ENCODE results near the gene SNRNP70. TPM values are rescaled to one million over a fixed set of nuclear protein-coding genes. Genes with fewer than 3 reads are reported as not detected.
A peak's percentile ranks its signal among the peaks of the same experiment; 100 is the strongest.
"Not testable (repeated sequence)": the region's sequence is repeated elsewhere in the genome, so short reads cannot be mapped to it uniquely, and the experiment has no call there.

Gene SNRNP70
- total RNA-seq, 1 donor from 2014 or later, result 296 TPM

DNA sequence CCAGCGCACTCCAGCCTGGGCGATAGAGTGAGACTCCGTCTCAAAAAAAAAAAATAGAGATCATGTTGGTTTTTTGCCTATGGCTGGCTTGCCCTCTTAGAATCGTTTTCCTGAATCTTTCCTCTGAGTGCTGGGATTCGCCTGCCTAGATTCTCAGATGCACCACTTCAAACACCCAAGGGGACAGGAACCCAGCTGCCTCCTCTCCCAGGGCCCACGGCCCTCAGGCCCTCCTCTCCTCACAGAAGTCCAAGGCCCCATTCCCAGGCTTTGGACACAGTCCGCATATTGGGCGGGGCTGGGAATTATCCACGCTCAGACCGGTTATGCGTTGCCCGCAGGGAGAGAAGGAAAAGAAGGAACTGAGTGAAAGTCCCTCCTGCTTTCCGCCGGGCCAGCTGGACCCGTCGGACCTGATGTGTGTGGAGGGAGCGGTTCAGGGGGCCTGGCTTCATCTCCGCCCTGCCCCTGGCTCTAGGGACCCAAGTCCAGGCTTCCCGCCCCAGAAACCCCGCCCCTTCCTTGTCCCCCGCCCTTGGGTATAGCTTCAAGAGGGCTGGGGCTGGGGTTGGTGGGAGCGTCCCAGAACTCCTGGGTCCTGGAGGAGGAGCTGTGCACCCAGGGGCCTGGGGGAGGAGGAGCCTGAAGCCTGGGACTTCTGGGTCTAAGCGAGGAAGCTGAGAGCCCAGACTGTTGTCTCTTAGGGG lies 39.9 kb downstream of the SNRNP70 start:
- TF ChIP-seq, protein P1, sequence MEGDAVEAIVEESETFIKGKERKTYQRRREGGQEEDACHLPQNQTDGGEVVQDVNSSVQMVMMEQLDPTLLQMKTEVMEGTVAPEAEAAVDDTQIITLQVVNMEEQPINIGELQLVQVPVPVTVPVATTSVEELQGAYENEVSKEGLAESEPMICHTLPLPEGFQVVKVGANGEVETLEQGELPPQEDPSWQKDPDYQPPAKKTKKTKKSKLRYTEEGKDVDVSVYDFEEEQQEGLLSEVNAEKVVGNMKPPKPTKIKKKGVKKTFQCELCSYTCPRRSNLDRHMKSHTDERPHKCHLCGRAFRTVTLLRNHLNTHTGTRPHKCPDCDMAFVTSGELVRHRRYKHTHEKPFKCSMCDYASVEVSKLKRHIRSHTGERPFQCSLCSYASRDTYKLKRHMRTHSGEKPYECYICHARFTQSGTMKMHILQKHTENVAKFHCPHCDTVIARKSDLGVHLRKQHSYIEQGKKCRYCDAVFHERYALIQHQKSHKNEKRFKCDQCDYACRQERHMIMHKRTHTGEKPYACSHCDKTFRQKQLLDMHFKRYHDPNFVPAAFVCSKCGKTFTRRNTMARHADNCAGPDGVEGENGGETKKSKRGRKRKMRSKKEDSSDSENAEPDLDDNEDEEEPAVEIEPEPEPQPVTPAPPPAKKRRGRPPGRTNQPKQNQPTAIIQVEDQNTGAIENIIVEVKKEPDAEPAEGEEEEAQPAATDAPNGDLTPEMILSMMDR (conservative IDR thresholded peaks at IDR 0.05), result no peak
- Mint-ChIP-seq H3K9me3 (no peaks in the 10 kb centered on the region), H3K4me1 (ENCODE audit: unreplicated experiment) (peaks cover 16% of the 10 kb centered on the region), H3K4me3 (peak overlapping the region; percentile 69), H3K36me3 (no peaks in the 10 kb centered on the region), H3K27ac (peak overlapping the region; percentile 82), H3K27me3 (peaks cover 27% of the 10 kb centered on the region)
- DNase-seq (ENCODE audit: extremely low spot score, unreplicated experiment), result no peak

DNA sequence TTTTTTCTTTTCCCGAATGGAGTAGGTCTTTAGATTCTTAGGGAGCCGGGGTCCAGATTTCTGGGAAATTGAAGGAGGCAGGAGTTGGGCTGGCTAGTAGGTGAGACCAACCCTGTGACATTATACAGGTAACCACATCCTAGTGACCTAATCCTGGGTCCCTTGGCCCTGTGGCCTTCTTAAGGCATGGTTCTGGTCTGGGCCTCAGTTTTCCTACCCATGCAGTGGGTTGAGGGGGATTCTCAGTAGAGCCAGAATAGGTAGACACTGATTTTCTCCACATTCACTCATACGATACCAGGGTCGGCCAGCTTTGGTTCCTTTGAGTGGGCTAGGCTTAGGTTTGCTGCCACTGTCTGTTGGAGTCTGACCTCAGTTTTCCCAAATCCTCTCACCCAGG lies 41.3 kb downstream of the SNRNP70 start:
- TF ChIP-seq, protein P1 (conservative IDR thresholded peaks at IDR 0.05), result no peak
- H3K4me3 Mint-ChIP-seq, result no peak overlapping the region
- no peaks in the 10 kb centered on the region for H3K36me3 Mint-ChIP-seq
- DNase-seq (ENCODE audit: extremely low spot score, unreplicated experiment), result no peak
- peaks cover 18% of the 10 kb centered on the region for H3K27me3 Mint-ChIP-seq
- no peak overlapping the region for H3K27ac Mint-ChIP-seq
- H3K4me1 Mint-ChIP-seq (ENCODE audit: unreplicated experiment), result peaks cover 10% of the 10 kb centered on the region
- no peaks in the 10 kb centered on the region for H3K9me3 Mint-ChIP-seq

DNA sequence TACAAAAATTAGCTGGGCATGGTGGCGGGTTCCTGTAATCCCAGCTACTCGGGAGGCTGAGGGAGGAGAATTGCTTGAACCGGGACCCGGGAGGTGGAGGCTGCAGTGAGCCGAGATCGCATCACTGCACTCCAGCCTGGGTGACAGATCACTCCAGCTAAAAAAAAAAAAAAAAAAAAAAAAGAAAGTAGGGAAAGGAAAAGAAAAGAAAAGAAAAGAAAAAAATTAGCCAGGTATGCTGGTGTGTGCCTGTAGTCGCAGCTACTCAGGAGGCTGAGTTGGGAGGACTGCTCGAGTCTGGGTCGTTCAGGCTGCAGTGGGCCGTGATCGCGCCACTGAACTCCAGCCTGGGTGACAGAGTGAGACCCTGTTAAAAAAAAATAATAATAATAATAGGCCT lies 42.0 kb downstream of the SNRNP70 start:
- peaks cover 10% of the 10 kb centered on the region for H3K4me1 Mint-ChIP-seq (ENCODE audit: unreplicated experiment)
- H3K27me3 Mint-ChIP-seq, result peaks cover 14% of the 10 kb centered on the region
- not testable (repeated sequence) for H3K27ac Mint-ChIP-seq; H3K9me3 Mint-ChIP-seq; DNase-seq (ENCODE audit: extremely low spot score, unreplicated experiment); H3K4me3 Mint-ChIP-seq; H3K36me3 Mint-ChIP-seq

DNA sequence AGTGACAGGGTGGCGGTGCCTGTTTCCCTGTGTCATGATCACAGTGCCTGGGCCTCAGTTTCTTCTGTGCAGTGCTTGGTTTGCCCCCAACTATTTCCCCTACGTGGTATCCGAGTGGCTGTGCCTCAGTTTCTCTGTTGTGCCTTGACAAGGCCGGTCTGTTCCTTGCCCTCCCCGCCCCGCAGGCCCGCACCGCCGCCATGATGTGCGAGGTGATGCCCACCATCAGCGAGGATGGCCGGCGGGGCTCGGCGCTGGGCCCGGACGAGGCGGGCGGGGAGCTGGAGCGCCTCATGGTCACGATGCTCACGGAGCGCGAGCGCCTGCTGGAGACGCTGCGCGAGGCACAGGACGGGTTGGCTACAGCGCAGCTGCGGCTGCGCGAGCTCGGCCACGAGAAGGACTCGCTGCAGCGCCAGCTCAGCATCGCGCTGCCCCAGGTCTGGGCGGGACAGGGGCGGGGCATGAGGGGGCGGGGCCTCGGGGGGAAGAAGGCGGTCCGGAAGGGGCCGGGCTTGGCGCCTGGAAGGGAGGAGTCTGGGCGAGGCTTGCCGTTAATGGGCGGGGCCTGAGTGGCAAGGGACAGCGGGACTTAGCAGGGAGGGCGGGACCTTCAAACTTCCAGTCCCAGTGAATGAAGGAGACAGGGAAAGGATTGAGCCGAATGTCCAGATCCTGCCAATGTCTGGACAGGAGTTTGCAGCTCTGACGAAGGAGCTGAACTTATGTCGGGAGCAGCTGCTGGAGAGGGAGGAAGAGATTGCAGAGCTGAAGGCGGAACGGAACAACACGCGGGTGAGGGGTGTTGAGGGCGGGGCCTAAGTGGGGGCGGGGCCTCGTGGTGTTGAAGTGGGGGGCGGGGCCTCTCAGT lies 42.7 kb downstream of the SNRNP70 start:
- peak; percentile 97 for DNase-seq (ENCODE audit: extremely low spot score, unreplicated experiment)
- no peaks in the 10 kb centered on the region for H3K36me3 Mint-ChIP-seq
- H3K4me1 Mint-ChIP-seq (ENCODE audit: unreplicated experiment), result peaks cover 10% of the 10 kb centered on the region
- TF ChIP-seq, protein P1 (conservative IDR thresholded peaks at IDR 0.05), result peak; percentile 58
- H3K4me3 Mint-ChIP-seq, result peak overlapping the region; percentile 91
- peaks cover 10% of the 10 kb centered on the region for H3K27me3 Mint-ChIP-seq
- H3K27ac Mint-ChIP-seq, result peak overlapping the region; percentile 74
- no peaks in the 10 kb centered on the region for H3K9me3 Mint-ChIP-seq

DNA sequence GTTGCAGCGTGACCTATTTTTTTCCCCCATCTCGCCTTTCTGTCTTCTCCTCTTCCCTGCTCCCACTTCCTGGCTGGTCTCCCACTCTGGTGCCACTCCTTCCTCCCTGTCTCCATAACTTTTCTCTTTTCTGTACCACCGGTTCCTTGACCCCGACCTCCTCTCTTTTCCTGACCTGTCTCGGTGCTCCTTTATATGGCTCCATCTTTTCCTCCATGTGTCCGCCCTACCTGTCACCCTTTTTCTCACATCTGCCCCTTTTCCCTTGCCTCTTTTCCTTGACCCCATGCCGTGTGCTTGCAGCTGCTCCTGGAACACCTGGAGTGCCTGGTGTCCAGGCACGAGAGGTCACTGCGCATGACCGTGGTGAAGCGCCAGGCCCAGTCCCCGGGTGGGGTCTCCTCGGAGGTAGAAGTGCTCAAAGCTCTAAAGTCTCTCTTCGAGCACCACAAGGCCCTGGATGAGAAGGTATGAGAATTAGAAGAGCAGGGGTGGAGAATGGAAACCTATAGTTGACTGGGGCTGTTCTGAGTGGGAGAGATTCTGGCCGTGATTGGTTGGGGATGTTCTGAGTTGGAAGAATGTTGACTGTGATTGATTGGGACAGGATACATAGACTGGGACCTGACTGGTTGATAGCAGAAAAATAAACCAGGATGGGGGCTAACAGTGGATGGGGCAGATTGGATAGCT lies 43.4 kb downstream of the SNRNP70 start:
- H3K27ac Mint-ChIP-seq, result peak overlapping the region; percentile 74

More for the DNA sequence above, 43.4 kb downstream of the SNRNP70 start:
- H3K9me3 Mint-ChIP-seq, result no peaks in the 10 kb centered on the region
- peaks cover 10% of the 10 kb centered on the region for H3K4me1 Mint-ChIP-seq (ENCODE audit: unreplicated experiment)
- peak overlapping the region; percentile 91 for H3K4me3 Mint-ChIP-seq
- H3K27me3 Mint-ChIP-seq, result peaks cover 7% of the 10 kb centered on the region
- no peak for DNase-seq (ENCODE audit: extremely low spot score, unreplicated experiment)
- TF ChIP-seq, protein P1 (conservative IDR thresholded peaks at IDR 0.05), result no peak
- H3K36me3 Mint-ChIP-seq, result no peaks in the 10 kb centered on the region
